ENCODE results near the gene ANO10.
"Not testable (repeated sequence)": the region's sequence is repeated elsewhere in the genome, so short reads cannot be mapped to it uniquely, and the experiment has no call there.

ANO10 gene, protein sequence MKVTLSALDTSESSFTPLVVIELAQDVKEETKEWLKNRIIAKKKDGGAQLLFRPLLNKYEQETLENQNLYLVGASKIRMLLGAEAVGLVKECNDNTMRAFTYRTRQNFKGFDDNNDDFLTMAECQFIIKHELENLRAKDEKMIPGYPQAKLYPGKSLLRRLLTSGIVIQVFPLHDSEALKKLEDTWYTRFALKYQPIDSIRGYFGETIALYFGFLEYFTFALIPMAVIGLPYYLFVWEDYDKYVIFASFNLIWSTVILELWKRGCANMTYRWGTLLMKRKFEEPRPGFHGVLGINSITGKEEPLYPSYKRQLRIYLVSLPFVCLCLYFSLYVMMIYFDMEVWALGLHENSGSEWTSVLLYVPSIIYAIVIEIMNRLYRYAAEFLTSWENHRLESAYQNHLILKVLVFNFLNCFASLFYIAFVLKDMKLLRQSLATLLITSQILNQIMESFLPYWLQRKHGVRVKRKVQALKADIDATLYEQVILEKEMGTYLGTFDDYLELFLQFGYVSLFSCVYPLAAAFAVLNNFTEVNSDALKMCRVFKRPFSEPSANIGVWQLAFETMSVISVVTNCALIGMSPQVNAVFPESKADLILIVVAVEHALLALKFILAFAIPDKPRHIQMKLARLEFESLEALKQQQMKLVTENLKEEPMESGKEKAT

DNA sequence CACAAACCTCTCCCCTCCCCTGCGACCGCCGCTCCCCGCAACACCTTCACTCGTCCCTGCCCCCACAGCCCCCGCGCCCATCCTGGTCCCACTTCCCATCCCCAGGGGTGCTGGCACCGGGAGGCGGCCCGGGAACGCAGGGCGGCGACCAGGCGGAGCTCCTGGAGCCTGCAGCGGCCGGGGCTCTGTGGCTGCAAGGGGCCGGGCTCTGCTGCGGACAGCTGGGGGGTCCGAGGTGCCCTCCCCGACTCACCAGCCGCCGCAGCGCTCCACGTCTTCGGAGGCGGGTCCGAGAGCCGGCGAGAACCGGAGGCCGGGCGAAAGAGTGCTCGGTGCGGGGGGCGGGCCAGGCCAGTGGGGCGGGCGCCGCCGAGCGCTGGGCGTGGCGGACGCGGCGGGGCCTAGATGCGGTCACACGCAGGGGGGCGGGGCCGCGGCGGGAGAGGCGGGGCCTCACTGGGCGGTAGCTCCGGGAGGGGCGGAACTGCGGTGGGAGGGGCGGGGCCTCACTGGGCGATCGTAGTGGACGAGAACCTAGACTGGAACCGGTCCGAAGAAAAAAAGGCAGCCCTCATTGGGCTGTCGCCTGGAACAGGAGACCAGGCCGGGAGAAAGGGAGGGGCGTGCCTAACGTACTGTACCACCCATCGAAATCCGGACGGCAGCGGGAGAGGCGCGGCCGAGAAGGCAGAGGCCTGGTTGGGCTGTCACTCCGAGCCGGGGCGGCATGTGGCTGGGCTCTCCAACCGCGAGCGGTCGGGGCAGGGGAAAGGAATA, at the start of gene ANO10:
ANO10 (minus strand) TSS at position 356 of the 777 bp plus-strand sequence. CDS start 16,159 bp downstream, outside the sequence.
- DNase-seq (ENCODE audit: insufficient read length, low spot score) (peak; percentile 96), FAIRE-seq (peak; percentile 82)

DNA sequence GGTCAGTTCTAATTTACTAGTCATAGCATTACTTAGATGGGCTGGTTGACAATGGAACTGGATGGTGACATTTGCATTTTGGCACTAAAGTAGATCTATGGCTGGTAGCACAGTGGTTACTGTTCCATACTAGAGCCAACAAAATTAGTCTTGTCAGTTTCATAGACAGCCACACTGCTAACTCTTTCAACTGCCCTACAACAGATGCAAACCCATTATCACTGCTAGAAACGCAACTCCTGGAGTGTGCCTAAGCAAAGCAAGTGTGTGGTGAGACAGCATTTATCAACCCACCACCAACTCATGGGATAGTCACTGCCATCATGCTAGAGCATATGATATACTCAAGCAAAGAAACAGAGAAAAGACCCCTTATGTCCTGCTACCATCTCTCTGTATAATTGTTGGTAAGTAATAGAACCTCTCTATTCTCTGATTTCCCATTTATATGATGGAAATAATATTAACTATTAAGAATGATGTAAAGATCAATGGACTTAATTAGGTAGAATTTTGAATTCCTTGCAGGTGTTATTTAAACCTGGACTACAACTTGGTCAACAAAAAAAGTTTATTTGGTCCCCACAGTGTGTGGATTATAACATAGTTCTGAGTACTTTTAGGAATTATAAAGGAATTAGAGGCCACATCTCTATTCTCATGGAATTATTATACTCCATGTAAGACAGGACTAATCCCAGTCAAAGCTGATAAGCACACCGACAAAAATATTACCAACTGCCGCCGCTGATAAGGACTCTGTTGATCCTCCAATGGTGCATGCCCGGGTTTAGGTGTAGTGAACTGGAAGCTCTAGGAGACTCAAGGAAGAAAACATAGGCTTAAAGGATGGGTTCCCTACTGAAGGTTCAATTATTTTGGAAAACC, 49.1 kb upstream of the ANO10 start:
- no peak for FAIRE-seq
- no peak for DNase-seq (ENCODE audit: insufficient read length, low spot score)

DNA sequence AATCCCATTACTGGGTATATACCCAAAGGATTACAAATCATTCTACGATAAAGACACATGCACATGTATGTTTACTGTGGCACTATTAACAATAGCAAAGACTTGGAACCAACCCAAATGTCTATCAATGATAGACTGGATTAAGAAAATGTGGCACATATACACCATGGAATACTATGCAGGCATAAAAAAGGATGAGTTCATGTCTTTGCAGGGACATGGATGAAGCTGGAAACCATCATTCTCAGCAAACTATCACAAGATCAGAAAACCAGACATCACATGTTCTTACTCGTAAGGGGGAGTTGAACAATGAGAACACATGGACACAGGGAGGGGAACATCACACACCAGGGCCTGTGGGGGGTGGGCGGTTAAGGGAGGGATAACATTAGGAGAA, 43.2 kb upstream of the ANO10 start:
- DNase-seq (ENCODE audit: insufficient read length, low spot score); FAIRE-seq: not testable (repeated sequence)

DNA sequence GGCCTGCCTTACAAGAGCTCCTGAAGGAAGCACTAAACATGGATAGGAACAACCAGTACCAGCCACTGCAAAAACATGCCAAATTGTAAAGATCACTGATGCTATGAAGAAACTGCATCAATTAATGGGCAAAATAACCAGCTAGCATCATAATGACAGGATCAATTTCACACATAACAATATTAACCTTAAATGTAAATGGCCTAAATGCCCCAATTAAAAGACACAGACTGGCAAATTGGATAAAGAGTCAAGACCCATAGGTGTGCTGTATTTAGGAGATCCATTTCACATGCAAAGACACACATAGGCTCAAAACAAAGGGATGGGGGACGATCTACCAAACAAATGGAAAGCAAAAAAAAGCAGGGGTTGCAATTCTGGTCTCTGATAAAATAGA, 39.6 kb upstream of the ANO10 start:
- not testable (repeated sequence) for FAIRE-seq; DNase-seq (ENCODE audit: insufficient read length, low spot score)

DNA sequence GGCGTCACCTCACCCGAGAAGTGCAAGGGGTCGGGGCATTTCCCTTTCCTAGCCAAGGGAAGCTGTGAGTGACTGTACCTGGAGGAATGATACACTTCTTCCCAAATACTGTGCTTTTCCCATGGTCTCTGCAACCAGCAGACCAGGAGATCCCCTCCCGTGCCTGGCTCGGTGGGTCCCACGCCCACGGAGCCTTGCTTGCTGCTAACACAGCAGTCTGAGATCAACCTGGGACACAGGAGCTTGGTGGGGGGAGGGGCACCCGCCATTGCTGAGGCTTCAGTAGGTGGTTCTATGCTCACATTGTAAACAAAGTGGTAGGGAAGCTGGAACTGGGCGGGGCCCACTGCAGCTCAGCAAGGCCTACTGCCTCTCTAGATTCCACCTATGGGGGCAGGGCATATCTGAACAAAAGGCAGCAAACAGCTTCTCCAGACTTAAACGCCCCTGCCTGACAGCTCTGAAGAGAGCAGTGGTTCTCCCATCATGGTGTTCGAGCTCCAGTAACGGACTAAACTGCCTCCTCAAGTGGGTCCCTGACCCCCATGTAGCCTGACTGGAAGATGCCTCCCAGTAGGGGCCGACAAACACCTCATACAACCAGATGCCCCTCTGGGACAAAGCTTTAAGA, 37.6 kb upstream of the ANO10 start:
- DNase-seq (ENCODE audit: insufficient read length, low spot score) (no peak), FAIRE-seq (no peak)

DNA sequence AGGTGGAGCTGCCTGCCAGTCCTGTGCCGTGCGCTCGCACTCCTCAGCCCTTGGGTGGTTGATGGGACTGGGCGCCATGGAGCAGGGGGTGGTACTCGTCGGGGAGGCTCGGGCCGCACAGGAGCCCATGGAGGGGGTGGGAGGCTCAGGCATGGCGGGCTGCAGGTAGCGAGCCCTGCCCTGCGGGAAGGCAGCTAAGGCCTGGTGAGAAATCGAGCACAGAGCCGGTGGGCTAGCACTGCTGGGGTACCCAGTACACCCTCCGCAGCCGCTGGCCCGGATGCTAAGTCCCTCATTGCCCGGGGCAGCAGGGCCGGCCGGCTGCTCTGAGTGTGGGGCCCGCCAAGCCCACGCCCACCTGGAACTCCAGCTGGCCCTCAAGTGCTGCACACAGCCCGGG, 34.6 kb upstream of the ANO10 start:
- not testable (repeated sequence) for FAIRE-seq; DNase-seq (ENCODE audit: insufficient read length, low spot score)

DNA sequence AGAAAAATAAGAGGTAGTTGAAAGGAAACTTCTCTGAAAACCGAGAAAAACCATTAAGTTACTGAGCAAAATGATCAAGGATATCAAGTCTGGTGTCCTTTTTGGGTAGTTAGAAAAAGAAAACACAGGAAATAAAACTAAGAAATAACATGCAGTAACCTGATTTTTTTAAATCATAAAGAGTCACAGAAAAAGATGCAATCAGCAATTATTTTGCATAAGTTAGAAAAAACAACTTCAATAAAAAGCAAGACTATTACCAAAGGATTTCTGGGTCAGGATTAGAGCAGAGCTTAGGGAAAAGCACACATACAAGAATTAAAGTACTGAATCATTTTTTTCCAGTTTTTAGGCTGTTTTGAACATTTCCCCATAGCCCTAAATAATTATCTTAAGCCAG, 28.5 kb upstream of the ANO10 start:
- DNase-seq (ENCODE audit: insufficient read length, low spot score) (no peak), FAIRE-seq (no peak)

DNA sequence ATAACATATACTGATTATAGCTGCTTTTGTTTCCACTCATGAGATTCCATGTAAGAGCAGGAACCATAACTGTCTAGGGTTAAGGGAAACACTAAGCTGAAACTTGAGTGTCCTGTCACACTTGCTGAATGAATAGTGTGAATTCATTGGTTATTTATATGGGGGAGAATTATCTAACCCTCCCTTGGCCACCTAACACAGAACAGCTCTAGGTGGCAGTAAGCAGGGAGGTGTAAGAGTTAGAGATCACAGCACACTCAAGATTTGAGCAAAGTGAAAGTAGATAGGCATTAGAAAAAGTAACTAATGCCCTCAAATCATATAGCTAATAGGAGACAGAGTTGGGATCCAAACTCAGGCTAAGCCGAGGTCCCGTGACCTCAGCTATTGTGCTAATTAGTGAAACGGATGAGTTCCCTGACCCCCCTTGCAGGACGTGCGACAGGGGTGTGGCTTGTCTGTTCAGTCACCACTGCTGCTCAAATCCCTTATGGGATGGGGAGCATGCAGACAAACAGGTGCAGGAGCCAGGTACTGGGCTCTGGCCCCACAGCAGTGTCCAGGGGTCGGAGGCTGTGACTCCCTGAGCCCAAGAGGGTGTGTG, 27.7 kb upstream of the ANO10 start:
- FAIRE-seq (peak; percentile 20), DNase-seq (ENCODE audit: insufficient read length, low spot score) (no peak)

DNA sequence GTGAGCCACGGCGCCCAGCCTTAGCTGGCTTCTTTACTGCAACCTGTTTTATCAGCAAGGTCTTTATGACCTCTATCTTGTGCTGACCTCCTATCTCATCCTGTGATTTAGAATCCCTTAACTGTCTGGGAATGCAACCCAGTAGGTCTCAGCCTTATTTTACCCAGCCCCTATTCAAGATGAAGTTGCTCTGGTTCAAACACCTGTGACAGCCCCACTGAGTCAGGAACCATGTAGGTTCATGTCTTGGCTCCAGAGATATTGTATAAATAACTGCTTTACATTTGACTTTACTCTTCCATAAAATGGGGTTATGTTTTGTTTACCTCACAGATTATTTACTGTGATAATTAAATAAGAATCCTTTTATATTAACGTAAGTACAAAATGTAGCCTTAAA, 27.1 kb upstream of the ANO10 start:
- DNase-seq (ENCODE audit: insufficient read length, low spot score) (no peak), FAIRE-seq (no peak)

DNA sequence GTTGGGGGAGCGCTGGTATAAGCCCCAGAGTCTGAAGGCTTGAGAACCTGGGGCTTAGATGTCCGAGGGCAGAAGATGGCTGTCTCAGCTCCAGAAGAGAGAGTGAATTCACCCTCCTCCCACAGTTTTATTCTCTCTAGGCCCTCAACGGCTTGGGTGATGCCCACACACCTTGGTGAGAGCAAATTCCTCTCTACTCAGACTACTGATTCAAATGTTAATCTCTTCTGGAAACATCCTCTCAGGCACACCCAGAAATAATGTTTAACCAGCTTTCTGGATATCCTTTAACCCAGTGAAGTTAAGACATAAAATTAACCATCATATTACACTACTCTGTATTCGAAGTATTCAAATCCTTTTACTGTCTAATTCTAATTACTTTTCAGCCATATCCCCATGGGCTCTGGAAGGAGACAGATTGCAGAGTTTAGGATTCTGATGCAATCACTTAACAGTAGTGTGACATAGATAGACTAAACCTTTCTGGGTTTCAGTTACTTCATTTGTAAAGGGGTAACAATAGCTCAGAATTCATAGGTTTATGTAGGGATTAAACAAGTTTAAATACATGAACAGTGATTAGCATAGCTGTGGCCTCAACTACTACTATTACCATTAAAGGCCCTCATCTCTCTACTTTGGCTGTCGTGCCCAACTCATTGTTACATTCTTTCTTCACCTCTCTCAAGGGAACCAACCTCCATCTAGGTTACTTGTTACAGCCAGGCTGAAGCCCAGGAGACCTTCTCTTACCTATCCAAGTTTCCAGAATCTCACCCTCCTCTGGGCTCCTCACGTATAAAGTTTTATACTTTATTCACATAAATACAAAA, 25.7 kb upstream of the ANO10 start:
- DNase-seq (ENCODE audit: insufficient read length, low spot score) (no peak), FAIRE-seq (no peak)

DNA sequence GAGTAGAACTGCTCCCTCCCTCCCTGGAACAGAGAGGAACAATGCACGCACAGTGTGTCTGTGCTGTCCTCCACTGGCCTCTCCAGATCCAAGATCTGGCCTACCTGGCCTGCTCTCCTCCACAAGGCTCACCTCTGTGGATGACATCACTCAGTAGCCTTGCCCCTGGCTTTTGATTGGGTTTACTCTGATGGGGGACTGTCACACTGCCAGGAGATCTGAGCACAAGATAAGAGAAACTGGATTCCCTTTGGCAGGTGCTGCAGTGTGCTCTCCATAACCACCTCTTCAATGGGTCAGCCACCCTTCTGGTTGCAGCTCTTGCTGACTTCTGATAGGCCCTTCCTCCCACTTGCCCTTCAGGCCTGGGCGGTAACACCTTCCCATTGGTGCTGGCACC, 22.6 kb upstream of the ANO10 start:
- no peak for FAIRE-seq
- DNase-seq (ENCODE audit: insufficient read length, low spot score), result no peak

DNA sequence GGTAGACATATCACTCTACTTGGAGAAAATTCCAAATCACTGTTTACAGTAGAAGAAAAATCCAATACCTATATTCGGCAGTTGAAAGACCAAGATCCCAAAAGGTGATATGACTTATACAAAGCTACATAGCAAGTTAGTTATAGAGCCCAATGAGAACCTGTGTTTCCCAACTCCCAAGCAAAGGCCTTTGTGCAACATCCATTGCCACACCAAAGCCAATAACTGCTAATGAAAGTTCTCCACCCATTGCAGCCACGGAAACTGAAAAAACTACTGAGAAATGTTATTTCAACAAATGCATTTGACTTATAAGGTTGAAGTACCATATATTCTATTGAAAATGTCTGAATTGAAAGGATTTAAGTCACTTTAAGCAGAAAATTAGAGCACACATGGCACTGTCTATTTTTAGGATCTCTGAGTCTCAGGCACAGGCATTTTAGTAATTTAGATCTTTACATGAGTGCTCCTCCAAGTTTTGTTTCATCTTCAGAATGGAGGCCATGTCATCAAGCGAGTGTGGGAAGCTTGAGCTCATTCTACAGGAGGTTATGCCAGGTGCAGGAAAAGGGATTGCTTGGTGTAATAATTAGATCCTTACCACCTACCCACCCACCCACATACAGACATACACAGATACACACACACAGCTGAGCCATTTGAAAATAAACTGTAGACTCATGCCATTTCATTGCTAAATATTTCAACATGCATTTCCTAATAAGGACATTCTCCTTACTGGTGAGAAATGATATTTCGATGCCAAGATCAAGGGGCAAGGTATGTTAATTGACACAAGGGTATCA, 19.7 kb upstream of the ANO10 start:
- FAIRE-seq, result no peak
- DNase-seq (ENCODE audit: insufficient read length, low spot score), result no peak

DNA sequence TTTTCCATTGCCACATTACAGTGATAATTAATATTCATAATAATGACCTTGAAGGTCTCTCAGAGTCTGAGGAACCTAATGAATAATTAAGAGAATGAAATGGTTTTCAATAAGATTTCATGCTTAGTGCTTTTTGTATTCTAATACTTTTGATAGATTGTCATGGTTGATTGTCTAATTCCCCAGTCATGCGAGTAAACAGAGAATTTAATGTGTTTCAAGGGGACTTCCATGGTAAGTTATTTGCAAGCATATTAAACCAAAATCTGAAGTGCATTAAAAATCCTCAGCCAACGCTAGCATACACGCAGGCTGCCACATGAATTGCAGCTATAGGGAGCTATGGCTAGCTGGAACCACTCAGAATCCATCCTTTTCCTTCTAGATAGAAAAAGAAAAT, 18.9 kb upstream of the ANO10 start:
- DNase-seq (ENCODE audit: insufficient read length, low spot score) (no peak), FAIRE-seq (no peak)

DNA sequence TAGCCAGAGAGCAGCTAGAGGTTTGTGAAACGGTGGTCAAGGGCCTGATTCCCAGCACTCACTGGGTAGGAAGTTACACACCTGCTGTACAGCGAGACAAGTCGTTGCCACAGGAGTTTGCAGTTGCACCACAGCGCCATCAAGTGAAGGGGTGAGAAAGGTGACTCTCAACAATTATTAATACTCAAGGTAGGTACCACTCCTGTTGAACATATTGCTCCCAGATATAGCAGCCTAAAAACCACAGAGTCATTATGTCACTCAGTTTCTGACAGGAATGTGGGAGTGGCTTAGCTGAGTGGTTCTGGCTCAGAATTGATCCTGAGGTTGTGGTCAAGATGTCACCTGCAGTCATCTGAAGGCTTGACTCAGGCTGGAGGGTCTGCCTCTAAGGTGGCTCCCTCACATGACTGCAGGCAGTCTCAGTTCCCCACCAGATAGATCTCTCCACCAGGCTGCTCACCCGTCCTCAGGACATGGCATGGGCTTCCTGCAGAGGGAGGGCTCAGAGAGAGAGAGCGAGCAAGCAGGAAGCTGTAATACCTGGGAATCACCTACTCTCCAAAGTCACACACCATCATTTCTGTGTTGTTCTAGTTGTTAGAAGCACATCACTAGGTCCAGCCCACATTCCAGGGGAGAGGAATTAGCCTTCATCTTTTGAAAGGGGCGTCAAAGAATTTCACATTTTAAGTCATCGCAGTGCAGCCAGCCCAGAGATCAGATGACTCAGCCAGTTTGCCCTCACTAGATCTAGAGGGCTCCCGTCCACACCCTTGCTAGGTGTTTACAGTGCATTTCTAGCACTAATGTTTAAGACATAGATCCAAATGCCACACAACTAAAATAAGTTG, 17.0 kb upstream of the ANO10 start:
- FAIRE-seq (peak; percentile 36), DNase-seq (ENCODE audit: insufficient read length, low spot score) (peak; percentile 24)

DNA sequence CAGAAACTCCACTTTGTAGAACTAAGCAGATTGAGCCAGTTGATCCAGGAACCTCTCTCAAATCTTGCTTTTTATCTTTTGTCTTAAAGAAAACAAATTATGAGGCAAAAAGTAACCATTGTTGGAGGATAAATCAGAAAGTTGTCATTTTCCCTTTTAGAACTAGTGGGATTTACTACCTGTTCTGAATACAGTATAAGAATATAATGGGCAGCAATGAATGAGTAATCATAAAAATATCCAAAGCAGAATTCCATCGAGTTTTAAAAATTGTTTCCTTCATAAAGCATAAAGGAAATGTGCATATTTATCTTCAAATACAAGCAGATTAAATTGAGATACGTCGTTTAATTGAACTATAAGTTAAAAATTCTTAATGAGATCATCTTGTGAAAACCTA, 15.9 kb upstream of the ANO10 start:
- FAIRE-seq (no peak), DNase-seq (ENCODE audit: insufficient read length, low spot score) (no peak)

DNA sequence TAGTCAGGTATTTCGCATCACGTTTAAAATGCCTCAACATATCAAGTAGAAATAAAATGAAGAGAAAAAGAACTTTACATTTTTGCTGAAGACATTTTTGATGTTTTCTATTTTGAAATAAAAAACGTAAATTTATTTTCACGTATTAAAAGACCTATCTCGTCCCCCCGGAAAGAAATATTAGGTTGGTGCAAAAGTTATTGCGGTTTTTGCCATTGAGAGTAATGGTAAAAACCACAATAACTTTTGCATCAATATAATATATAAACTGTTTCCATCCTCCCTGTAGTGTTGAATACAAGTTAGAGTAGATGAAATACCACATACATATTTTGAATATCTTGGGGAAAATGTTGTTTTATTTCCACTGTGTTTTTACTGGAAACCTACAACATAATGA, 11.2 kb upstream of the ANO10 start:
- FAIRE-seq (no peak), DNase-seq (ENCODE audit: insufficient read length, low spot score) (no peak)

DNA sequence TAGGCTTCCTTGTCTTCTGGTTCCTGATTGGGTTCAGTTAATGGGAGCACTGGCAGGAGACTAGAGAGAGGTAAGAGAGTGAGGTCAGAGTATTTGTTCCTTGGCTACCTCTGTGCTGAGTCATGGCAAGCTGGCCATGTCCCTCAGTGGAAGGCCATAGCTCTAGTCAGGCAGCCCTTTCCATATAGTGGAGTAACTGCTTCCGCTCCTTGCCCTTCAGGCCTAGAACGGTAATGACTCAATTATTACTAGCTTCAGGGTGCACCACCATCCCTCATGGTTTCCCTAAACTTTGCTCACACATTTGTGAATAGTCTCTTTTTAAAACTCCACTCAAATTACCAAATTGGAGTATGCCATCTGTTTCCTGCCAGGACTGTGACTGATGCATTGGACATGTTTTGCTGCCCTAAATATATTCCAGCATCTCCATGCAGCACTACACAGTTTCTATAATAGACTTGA, 10.5 kb upstream of the ANO10 start:
- DNase-seq (ENCODE audit: insufficient read length, low spot score), result no peak
- no peak for FAIRE-seq

All from HTR-8/SVneo (cell line).